Measurements from ENCODE around the gene CLTB. TPM values are rescaled to one million over a fixed set of nuclear protein-coding genes. Genes with fewer than 3 reads are reported as not detected.
A peak's percentile ranks its signal among the peaks of the same experiment; 100 is the strongest.

Gene CLTB
- total RNA-seq, 4 donors from 2014 or later: 167 to 272 (median 265) TPM

DNA sequence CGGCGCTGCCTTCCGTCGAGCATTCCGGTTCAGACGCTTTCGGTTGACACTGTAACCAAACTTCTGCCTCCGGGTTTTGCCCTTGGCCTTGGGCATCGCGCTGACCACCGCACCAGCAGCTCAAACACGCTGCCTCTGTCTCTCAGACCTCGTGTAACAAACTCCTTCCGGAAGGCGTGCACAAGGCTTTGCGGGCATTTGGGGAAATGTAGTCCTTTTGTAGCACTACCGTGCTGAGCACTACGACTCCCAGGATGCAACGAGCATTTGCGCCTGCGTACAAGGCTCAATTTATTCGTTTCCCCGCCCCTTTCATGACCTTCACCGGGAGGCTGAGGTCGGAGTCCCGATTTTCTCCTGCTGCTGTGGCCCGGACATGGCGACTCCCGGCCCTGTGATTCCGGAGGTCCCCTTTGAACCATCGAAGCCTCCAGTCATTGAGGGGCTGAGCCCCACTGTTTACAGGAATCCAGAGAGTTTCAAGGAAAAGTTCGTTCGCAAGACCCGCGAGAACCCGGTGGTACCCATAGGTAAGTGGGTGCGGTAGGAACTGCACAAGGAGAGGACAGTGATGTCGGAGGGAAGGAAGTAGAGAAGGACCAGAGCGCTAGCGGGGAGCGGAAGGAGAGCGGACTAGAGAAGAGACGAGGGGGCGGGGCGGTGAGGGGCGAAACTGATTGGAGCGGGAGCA, 27.8 kb downstream of the CLTB start, which contains the start of the genes HIGD2A and NOP16:
TSS of gene HIGD2A (plus strand) at position 308 of the 691 bp plus-strand sequence. CDS start at position 377, 69 bp downstream.
TSS of gene NOP16 (minus strand) at position 155 of the 691 bp plus-strand sequence. CDS start at position 96, 59 bp downstream.
- peak; percentile 100 for DNase-seq
- in situ Hi-C loops (cut with MboI; ENCODE audit: low pct_ligation_motif_present in 1 of 4, low pct_unique_long_range_greater_than_20kb in 1 of 4, low sequenced_read_pairs in 3 of 4) (no loop called here), intact Hi-C loops (cut with DNase I; ENCODE audit: low total_unique reads) (no loop called here)
- H3K4me3 ChIP-seq: peak within 1 kb of the TSS; percentile 60 to 78 (median 72)
- peak within 1 kb of the TSS; percentile 92 to 98 (median 96) for H3K27ac ChIP-seq
- H3K4me1 ChIP-seq: peaks cover 0 to 30% (median 18%) of the 10 kb centered on the region in 4 donors
- H3K36me3 ChIP-seq: peaks cover 0 to 23% (median 8%) of the 10 kb centered on the region in 4 donors
- H3K27me3 ChIP-seq: no peaks in the 10 kb centered on the region
- no peaks in the 10 kb centered on the region for H3K9me3 ChIP-seq
- TF ChIP-seq EP300 (IDR thresholded peaks at IDR 0.05; ENCODE audit: low read depth) (no peak), POLR2AphosphoS5 (IDR thresholded peaks at IDR 0.05) (peak; percentile 56 to 79 (median 74))
- TF ChIP-seq, protein P1, sequence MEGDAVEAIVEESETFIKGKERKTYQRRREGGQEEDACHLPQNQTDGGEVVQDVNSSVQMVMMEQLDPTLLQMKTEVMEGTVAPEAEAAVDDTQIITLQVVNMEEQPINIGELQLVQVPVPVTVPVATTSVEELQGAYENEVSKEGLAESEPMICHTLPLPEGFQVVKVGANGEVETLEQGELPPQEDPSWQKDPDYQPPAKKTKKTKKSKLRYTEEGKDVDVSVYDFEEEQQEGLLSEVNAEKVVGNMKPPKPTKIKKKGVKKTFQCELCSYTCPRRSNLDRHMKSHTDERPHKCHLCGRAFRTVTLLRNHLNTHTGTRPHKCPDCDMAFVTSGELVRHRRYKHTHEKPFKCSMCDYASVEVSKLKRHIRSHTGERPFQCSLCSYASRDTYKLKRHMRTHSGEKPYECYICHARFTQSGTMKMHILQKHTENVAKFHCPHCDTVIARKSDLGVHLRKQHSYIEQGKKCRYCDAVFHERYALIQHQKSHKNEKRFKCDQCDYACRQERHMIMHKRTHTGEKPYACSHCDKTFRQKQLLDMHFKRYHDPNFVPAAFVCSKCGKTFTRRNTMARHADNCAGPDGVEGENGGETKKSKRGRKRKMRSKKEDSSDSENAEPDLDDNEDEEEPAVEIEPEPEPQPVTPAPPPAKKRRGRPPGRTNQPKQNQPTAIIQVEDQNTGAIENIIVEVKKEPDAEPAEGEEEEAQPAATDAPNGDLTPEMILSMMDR (IDR thresholded peaks at IDR 0.05): peak in 2 of 5 experiments; percentile 56 to 65
- 0 to 1% methylated on average over 4 to 45 of the region's 47 CpGs for WGBS, 2 donors (ENCODE audit: low coverage in 1 of 2)

DNA sequence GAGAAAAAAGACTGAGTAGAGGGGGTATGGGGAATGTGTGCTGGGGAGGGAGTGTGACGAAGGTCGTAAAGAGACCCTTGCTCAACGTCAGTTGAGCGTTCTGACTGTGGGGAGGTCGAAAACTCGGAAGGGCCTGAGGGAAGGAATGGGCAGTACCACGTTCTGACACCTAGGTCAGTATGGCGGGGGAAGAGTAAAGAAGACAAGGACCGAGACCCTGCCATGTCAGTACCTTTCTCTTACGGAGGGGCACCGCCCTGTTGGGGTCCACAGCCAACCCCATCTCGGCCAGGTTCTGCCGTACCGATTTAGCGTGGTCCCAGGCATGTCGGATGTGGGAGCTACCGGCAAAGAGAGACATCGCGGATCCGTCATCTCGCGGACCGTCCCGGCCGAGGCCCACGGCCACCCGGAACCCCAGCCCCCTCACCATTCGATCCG, 28.3 kb downstream of the CLTB start:
- in situ Hi-C loops (cut with MboI; ENCODE audit: low pct_ligation_motif_present in 1 of 4, low pct_unique_long_range_greater_than_20kb in 1 of 4, low sequenced_read_pairs in 3 of 4): no loop called here
- peak overlapping the region; percentile 92 to 98 (median 96) for H3K27ac ChIP-seq
- no peaks in the 10 kb centered on the region for H3K9me3 ChIP-seq
- H3K27me3 ChIP-seq: no peaks in the 10 kb centered on the region
- DNase-seq: no peak
- peaks cover 0 to 30% (median 18%) of the 10 kb centered on the region in 4 donors for H3K4me1 ChIP-seq
- H3K4me3 ChIP-seq: peak overlapping the region; percentile 60 to 78 (median 72)
- no peak for TF ChIP-seq POLR2A (IDR thresholded peaks at IDR 0.05)
- TF ChIP-seq POLR2AphosphoS5 (IDR thresholded peaks at IDR 0.05): no peak
- no peak for TF ChIP-seq EP300 (IDR thresholded peaks at IDR 0.05; ENCODE audit: low read depth)
- TF ChIP-seq, protein P1 (IDR thresholded peaks at IDR 0.05): no peak
- peaks cover 0 to 24% (median 10%) of the 10 kb centered on the region in 4 donors for H3K36me3 ChIP-seq
- 0 to 1% methylated on average over 4 to 20 of the region's 29 CpGs for WGBS, 2 donors (ENCODE audit: low coverage in 1 of 2)
- intact Hi-C loops (cut with DNase I; ENCODE audit: low total_unique reads): no loop called here

DNA sequence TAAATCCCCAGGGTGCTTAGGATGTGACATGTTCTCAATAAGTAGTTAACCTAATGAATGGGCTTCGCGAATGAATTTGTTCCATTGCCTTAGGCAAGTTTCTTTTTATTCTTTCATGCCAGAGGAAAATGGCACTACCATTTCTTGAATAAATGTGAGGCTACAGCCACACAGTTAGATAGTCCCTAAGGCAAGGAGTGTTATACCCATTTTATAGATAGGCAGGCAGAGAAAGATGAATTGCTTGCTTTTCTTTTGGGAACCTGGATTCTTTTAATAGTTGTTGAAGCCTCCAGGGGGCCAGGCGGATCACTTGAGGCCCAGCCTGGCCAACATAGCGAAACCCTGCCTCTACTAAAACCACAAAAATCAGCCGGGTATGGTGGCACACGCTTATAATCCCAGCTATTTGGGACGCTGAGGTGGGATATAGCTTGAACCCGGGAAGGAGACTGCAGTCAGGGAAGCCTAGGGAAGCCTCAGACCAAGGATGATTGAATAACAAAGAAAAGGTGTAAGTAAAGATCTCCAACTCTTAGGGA, 28.9 kb downstream of the CLTB start:
- WGBS, 2 donors (ENCODE audit: low coverage in 1 of 2): 36 to 100% methylated on average over 2 to 8 of the region's 8 CpGs
- no peaks in the 10 kb centered on the region for H3K9me3 ChIP-seq
- peaks cover 0 to 30% (median 18%) of the 10 kb centered on the region in 4 donors for H3K4me1 ChIP-seq
- TF ChIP-seq POLR2A (IDR thresholded peaks at IDR 0.05) (no peak), EP300 (IDR thresholded peaks at IDR 0.05; ENCODE audit: low read depth) (no peak), POLR2AphosphoS5 (IDR thresholded peaks at IDR 0.05) (no peak)
- TF ChIP-seq, protein P1 (IDR thresholded peaks at IDR 0.05): no peak
- H3K27me3 ChIP-seq: no peaks in the 10 kb centered on the region
- peaks cover 0 to 21% (median 9%) of the 10 kb centered on the region in 4 donors for H3K36me3 ChIP-seq
- in situ Hi-C loops (cut with MboI; ENCODE audit: low pct_ligation_motif_present in 1 of 4, low pct_unique_long_range_greater_than_20kb in 1 of 4, low sequenced_read_pairs in 3 of 4) (no loop called here), intact Hi-C loops (cut with DNase I; ENCODE audit: low total_unique reads) (no loop called here)
- DNase-seq: no peak
- peak overlapping the region in 3 of 4 donors; percentile 92 to 98 (median 97) for H3K27ac ChIP-seq
- peak overlapping the region; percentile 60 to 78 (median 72) for H3K4me3 ChIP-seq

DNA sequence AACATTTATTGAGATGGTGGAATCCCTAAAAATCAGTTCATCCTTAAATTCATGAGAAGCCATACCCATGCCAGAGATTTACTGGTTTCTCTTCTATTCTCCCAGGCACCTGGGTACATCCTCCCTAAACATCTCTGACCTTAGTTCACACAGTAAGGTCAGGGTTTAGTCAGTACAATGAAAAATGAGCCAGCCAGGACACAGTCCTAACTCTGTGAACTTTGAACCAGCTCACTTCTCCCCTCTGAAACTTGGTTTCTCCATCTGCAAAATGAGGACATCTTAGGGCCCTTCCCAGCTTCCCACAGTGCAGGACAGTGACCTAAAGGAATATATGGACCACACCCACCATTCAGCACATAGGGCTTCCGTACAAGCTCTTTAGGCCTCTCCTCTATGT, 29.8 kb downstream of the CLTB start:
- no peak for DNase-seq
- H3K36me3 ChIP-seq: peaks cover 0 to 21% (median 8%) of the 10 kb centered on the region in 4 donors
- no peak overlapping the region for H3K4me3 ChIP-seq
- intact Hi-C loops (cut with DNase I; ENCODE audit: low total_unique reads): no loop called here
- in situ Hi-C loops (cut with MboI; ENCODE audit: low pct_ligation_motif_present in 1 of 4, low pct_unique_long_range_greater_than_20kb in 1 of 4, low sequenced_read_pairs in 3 of 4): no loop called here
- no peak overlapping the region for H3K27ac ChIP-seq
- TF ChIP-seq EP300 (IDR thresholded peaks at IDR 0.05; ENCODE audit: low read depth): no peak
- TF ChIP-seq, protein P1 (IDR thresholded peaks at IDR 0.05): no peak
- no peak for TF ChIP-seq POLR2AphosphoS5 (IDR thresholded peaks at IDR 0.05)
- no peak for TF ChIP-seq POLR2A (IDR thresholded peaks at IDR 0.05)
- WGBS, 2 donors (ENCODE audit: low coverage in 1 of 2): 68% methylated on average over 1 of the region's 1 CpG; no CpG with 5 or more reads in 1 of the 2 donors
- H3K9me3 ChIP-seq: no peaks in the 10 kb centered on the region
- peaks cover 0 to 30% (median 18%) of the 10 kb centered on the region in 4 donors for H3K4me1 ChIP-seq
- H3K27me3 ChIP-seq: no peaks in the 10 kb centered on the region
